Measurements from ENCODE around the gene PLCE1.

PLCE1 gene

DNA sequence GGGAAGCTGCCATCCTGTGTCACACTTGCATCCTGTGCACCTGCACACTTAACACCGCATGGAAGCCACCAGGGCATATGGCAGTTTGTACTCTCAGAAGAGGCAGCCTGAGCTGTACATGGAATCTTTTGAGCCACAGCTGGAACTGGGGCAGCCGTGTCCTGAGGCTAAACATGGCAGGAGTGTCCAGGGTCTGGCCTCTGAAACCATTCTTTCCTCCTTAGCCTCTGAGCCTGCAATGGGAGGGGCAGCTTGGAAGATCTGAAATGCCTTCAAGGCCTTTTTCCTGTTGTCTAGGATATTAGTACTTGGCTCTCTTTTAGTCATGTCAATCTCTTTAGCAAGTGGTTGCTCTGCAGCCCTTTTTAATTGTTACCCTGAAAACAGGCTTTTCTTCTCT is 16.4 kb downstream of the PLCE1 start:
- Histone ChIP-seq H3K4me2 (ENCODE audit: low read depth, low read length) (no peak overlapping the region), H3K4me3 (ENCODE audit: low read length) (no peak overlapping the region), H3K36me3 (replicated peaks; ENCODE audit: insufficient read depth, low read length) (no peaks in the 10 kb centered on the region), H3K27ac (ENCODE audit: low read length) (no peak overlapping the region), H3K9me2 (replicated peaks; ENCODE audit: insufficient read depth, low read length) (no peaks in the 10 kb centered on the region), H3K9ac (ENCODE audit: low read length) (no peak overlapping the region), H3F3A (ENCODE audit: insufficient read depth, low read length) (no peaks in the 10 kb centered on the region), H4K20me1 (ENCODE audit: insufficient read depth, low read length) (no peaks in the 10 kb centered on the region), H3K79me2 (ENCODE audit: low read length) (no peaks in the 10 kb centered on the region), H2AFZ (ENCODE audit: low read length) (no peak overlapping the region), H3K27me3 (replicated peaks; ENCODE audit: insufficient read depth, low read length) (no peaks in the 10 kb centered on the region), H3K9me3 (replicated peaks; ENCODE audit: insufficient read depth, low read length) (no peaks in the 10 kb centered on the region), H3K4me1 (ENCODE audit: low read length) (no peaks in the 10 kb centered on the region)
- no peak for DNase-seq
- no peak for TF ChIP-seq EZH2phosphoT487 (IDR thresholded peaks at IDR 0.05; ENCODE audit: low read length)
- TF ChIP-seq CTCF (IDR thresholded peaks at IDR 0.05; ENCODE audit: low read length) = no peak
- TF ChIP-seq EZH2 (optimal IDR thresholded peaks at IDR 0.05; ENCODE audit: low read depth, low read length) = no peak

DNA sequence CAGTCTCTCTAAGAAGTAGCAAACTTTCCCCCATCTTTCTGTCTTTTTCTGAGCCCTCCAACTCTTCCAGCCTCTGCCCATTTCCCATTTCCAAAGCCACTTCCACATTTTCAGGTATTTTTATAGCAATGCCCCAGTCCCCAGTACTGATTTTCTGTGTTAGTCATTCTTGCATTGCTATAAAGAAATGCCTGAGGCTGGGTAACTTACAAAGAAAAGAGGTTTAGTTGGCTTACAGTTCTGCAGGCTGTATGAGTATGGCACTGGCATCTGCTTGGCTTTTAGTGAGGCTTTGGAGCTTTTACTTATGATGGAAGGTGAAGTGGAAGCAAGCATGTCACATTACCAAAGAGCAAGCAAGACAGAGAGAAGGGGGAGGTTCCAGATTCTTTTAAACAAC is 17.2 kb downstream of the PLCE1 start:
- no peak overlapping the region for H2AFZ ChIP-seq (ENCODE audit: low read length)
- no peaks in the 10 kb centered on the region for H3K9me2 ChIP-seq (replicated peaks; ENCODE audit: insufficient read depth, low read length)
- no peak overlapping the region for H3K4me2 ChIP-seq (ENCODE audit: low read depth, low read length)
- no peak overlapping the region for H3K27ac ChIP-seq (ENCODE audit: low read length)
- no peaks in the 10 kb centered on the region for H3K79me2 ChIP-seq (ENCODE audit: low read length)
- no peak for TF ChIP-seq CTCF (IDR thresholded peaks at IDR 0.05; ENCODE audit: low read length)
- no peak for TF ChIP-seq EZH2phosphoT487 (IDR thresholded peaks at IDR 0.05; ENCODE audit: low read length)
- TF ChIP-seq EZH2 (optimal IDR thresholded peaks at IDR 0.05; ENCODE audit: low read depth, low read length) = no peak
- no peaks in the 10 kb centered on the region for H3F3A ChIP-seq (ENCODE audit: insufficient read depth, low read length)
- no peaks in the 10 kb centered on the region for H3K9me3 ChIP-seq (replicated peaks; ENCODE audit: insufficient read depth, low read length)
- H3K4me3 ChIP-seq (ENCODE audit: low read length) = no peak overlapping the region
- H3K27me3 ChIP-seq (replicated peaks; ENCODE audit: insufficient read depth, low read length) = no peaks in the 10 kb centered on the region
- no peaks in the 10 kb centered on the region for H4K20me1 ChIP-seq (ENCODE audit: insufficient read depth, low read length)
- no peaks in the 10 kb centered on the region for H3K36me3 ChIP-seq (replicated peaks; ENCODE audit: insufficient read depth, low read length)
- H3K9ac ChIP-seq (ENCODE audit: low read length) = no peak overlapping the region
- H3K4me1 ChIP-seq (ENCODE audit: low read length) = no peaks in the 10 kb centered on the region
- no peak for DNase-seq

DNA sequence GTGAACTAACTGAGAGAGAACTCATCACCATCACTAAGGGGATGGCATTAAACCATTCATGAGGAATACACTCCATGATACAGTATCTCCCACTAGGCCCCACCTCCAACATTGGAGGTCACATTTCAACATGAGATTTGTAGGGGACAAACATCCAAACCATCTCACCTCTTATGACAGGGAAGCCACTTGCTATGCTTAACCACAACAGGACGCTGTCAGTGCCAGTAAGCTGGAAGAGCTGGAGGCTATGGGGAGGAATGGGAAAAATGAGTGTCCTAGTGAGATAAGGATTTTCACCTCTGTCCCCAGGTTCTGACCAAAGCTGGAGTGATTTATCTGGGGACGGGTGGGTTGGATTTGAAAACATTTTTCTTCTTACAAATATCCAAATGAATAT is 17.6 kb downstream of the PLCE1 start:
- Histone ChIP-seq H3K9ac (ENCODE audit: low read length) (no peak overlapping the region), H3K4me2 (ENCODE audit: low read depth, low read length) (no peak overlapping the region)

More for the DNA sequence above, 17.6 kb downstream of the PLCE1 start:
- no peak for DNase-seq
- no peaks in the 10 kb centered on the region for H3K27me3 ChIP-seq (replicated peaks; ENCODE audit: insufficient read depth, low read length)
- no peaks in the 10 kb centered on the region for H3K4me1 ChIP-seq (ENCODE audit: low read length)
- H2AFZ ChIP-seq (ENCODE audit: low read length) = no peak overlapping the region
- no peak overlapping the region for H3K4me3 ChIP-seq (ENCODE audit: low read length)
- H3K27ac ChIP-seq (ENCODE audit: low read length) = no peak overlapping the region
- no peaks in the 10 kb centered on the region for H3K9me2 ChIP-seq (replicated peaks; ENCODE audit: insufficient read depth, low read length)
- H3K79me2 ChIP-seq (ENCODE audit: low read length) = no peaks in the 10 kb centered on the region
- no peaks in the 10 kb centered on the region for H4K20me1 ChIP-seq (ENCODE audit: insufficient read depth, low read length)
- TF ChIP-seq EZH2phosphoT487 (IDR thresholded peaks at IDR 0.05; ENCODE audit: low read length) (no peak), CTCF (IDR thresholded peaks at IDR 0.05; ENCODE audit: low read length) (no peak), EZH2 (optimal IDR thresholded peaks at IDR 0.05; ENCODE audit: low read depth, low read length) (no peak)
- no peaks in the 10 kb centered on the region for H3F3A ChIP-seq (ENCODE audit: insufficient read depth, low read length)
- no peaks in the 10 kb centered on the region for H3K36me3 ChIP-seq (replicated peaks; ENCODE audit: insufficient read depth, low read length)
- no peaks in the 10 kb centered on the region for H3K9me3 ChIP-seq (replicated peaks; ENCODE audit: insufficient read depth, low read length)

Data from MM.1S (cell line).